ENCODE results near the gene ADAMTS17.

ADAMTS17 gene

DNA sequence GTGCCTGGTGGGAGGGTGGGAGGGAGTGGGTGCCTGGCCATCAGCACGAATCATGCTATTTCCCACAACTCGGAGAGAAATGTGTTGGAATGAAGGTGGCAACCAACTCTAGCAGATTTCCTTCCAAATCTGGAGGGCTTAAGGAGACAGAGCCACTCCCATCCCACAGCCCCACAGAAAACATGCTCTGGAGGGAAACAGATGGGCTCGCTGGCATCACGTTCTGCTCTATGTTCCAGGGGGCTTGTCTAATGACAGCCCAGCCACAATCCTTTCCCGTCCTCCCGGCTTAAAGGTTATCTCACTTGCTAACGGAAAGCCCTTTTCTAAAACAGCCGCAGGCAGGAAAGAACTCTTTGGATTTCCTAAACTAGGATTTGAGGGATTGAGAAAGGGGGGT lies 65.3 kb downstream of the ADAMTS17 start:
- DNase-seq (ENCODE audit: low spot score), result no peak

DNA sequence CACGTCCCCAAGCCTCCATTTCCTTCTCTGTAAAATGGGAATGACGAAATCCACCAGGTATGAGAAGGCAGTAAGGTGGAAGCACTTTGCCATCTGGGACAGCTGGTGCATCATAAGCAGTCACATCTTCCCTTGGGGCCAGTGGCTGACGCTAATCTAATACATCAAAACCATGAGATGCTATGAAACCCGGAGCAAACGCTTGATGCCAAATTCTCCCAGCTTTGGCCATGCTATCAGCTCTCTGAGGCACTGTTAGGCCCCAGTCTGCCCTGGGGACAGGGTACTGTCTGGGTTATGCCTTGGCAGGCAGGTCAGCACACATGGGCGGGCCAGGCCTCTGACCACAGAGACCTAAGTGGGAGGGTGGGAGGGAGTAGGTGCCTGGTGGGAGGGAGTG lies 66.1 kb downstream of the ADAMTS17 start:
- DNase-seq (ENCODE audit: low spot score), result no peak

DNA sequence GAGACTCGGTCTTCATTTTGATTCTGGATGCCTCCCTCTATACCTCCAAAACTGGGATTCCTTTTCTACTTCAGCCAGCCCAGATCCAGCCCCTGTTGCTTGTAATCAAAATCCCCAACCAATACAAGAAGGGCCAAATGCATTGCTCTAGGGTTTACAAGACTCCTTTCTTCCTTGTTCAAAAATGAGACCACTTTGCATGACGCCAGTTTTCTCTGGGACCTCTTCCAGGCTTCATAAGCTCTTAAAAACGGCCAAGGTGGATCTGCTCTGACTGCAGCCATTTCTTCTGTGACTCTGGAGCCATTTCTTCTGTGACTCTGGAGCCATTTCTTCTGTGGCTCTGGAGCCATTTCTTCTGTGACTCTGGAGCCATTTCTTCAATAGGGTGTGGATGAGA lies 71.9 kb downstream of the ADAMTS17 start:
- no peak for DNase-seq (ENCODE audit: low spot score)

DNA sequence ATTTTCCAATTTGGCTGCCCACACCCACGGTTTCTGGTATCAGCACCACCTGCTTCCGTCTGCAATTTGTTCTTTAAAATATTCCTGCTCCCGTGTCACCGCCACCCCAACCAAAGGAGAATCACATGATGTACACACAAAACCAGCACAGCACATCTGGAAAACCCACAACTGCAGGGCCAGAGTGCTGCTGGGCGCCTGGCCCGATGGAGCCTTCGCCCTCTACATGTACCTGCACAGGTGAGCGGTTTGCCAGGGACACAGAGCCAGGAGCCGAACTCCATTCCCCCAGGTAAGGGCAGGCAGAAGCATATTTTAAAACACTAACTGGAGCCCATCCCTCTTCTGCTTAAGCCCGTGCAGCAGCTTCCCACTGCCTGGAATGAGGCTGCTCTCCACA lies 75.6 kb downstream of the ADAMTS17 start:
- no peak for DNase-seq (ENCODE audit: low spot score)

DNA sequence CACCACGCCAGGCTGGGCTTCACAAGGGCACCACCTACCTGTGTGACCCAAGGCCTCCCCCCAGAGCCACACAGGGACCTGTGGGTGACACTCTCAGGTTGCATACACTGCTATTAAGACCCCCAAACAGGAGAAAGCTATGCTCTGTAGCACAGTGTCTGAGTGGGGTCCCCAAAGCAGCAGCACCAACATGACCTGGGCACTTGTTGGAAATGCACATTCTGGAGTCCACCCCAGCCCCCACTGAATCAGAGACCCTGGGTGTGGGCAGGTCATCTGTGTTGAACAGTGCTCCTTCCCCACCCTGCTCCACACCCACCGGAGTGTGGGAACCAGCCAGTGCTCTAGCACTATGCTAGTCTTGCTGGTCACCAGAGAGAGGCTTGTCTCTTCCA lies 76.1 kb downstream of the ADAMTS17 start:
- DNase-seq (ENCODE audit: low spot score), result no peak

DNA sequence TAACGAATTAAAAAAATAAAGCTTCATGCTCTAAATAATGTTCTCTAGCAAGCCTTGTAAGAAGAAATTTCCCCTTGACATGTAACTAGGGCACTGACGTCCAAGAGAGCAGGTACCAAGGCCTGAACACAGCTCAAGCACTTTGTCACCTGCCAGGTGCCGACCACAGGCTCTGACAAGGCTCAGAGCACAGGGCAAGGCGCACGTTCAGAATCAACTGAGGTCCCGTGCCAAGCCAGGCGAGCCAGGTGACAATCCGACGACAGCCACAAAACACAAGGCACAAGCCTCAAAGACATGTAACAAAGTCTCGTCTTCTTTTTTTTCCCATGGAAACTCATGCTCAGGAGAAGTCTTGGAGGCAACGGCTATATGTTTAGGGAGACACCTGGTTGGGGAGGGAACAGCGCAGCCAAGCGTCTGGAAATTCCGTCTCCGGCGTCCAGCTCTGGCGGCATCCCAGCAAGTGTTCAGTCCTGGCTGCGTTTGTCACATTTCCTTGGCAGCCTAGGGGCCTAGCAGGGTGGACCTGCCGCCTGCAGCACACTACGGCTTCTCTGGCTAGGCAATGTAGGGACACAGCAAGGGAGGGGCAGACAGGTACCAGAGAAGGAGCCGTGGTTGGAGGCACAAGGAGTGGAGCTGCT lies 76.7 kb downstream of the ADAMTS17 start:
- no peak for DNase-seq (ENCODE audit: low spot score)

DNA sequence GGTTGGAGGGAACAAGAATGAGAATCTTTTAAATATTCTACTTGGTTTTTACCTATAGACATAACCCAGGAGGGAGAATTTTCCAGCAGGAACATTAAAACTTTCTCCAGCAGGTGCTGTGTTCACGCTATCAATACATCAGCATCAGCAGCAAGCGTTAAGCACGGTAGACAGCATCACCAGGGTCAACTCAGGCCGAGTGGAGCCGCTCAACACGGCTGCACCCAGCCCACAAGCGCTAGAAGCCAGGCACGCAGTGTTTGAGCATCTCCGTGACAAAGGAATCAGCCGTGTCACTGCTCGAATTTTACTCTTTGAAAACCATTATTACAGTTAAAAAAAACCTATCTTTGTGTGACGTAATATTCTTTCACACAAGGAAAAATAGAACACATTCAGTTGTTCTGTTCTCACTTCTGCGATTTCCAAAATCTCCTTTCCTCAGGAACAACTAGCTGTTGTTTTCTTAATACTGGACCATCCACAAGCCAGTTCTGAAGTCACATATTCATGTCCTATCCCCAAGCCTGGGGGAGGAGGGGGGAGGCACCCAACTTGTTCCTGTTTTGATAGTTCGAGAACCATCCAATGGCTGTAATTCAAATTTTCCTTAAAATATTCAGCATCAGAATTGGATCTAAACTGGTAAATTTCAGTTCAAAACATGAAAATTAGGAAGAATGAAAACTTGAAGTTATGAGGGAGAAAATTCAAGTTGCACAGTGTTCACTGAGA lies 77.9 kb downstream of the ADAMTS17 start:
- DNase-seq (ENCODE audit: low spot score), result no peak

DNA sequence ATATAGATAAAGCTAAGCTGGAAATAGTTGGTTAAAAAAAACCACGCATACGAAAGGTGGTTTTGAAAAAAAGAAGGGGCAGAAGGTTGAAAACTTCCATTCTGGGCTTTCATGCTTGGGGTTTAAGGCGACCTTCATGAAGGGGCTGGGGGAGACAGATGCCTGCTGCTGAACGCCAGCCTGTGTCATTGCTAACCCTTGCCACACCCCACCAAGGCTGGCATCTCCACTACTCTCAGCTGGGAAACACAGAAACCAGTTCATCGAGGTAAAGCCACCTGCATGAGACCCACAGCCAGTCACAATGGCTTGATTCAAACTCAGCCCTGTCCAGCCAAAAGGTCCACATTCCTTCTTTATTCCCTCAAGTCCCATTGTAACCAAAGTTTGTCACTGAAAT lies 78.7 kb downstream of the ADAMTS17 start:
- no peak for DNase-seq (ENCODE audit: low spot score)

DNA sequence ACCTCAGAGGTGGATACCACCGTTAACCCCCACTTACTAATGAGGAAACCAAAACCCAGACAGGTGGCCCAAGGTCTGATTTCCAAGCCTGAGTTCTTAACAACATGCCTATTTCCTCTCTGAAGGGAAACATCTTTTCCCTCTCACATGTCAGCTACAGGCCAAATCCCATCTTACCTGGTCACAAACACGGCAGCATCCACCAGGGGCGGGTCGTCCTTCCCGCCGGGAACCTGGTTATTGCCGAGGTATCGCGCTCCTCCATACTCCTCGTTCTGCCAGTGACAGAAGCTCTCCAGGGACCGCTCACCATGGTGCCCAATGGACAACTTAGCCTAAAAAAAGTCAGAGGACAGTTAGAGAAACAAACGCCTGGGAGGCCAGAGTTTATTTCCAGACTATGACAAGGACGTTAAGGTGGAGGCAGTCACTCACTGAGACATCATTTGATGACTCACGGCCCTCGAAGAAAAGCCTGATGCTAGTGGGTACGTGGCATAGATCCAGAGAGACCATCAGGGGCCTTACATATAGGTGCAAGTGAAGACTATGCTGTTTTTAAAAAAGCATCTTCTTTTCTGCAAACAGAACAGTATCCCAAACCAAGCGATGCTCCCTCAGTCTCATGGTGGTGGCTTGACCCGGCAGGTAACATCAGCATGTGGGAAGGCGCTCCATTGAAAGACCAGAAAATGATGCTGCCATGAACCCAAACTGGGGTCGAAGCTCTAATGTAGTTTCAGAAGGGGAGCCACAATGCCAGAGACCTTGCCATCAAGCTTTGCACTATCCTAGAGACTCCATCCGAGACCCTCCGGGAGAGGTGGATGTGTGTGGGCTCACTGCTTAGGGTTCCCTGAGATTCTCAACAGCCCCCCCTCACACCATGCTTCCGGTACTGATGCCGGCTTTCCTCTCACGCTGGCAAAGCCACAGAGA lies 80.2 kb downstream of the ADAMTS17 start:
- no peak for DNase-seq (ENCODE audit: low spot score)

DNA sequence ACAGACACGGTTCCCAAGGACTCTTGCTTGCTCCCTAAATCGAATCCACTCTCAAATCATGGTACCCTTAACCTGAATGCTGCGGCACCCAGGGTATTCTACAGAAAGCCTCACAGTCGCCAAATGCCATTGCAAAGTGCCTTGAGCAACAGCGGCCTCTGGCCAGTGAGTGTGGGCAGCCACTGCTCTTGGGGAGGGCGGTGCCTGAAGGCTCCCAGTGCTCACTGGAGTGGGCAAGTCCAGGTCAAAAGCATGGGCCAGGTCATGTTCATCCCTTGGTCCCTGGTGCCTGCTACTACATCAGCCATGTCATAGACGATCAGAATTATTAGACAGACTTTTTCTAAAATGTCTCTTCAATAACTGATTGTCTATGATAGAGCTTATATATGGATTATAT lies 82.5 kb downstream of the ADAMTS17 start:
- no peak for DNase-seq (ENCODE audit: low spot score)

DNA sequence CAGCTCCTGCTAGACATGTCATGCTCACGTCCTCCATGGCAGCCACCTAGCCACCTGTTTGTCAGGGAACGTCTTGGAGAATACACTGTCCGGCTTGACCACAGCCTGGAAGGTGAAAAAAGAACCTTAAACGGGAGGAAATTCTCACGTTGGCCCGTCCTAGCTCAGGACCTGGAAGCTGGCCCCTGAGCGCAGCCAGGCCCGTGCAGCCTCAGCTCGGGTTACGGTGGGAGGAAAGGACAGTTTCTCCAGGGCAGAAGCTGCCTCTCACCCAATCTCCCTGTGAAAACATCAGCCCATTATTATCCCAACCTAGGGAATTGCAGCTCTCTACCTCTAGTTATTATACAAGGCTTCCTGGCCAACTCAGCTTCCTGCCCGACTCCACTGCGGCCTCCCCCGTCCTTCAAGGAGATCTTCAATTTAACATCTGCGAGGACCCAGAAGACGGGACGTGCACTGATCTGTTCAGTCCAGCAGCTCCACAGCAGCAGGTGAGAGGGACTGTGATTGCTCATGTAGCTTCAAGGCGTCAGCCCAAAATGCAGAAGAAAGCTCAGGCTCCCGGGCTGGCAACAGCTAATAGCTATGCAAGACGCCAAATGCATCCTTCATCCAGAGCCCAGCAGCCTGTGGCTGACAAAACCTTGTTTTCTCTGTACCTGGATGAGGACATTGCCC lies 84.7 kb downstream of the ADAMTS17 start:
- DNase-seq (ENCODE audit: low spot score), result no peak

DNA sequence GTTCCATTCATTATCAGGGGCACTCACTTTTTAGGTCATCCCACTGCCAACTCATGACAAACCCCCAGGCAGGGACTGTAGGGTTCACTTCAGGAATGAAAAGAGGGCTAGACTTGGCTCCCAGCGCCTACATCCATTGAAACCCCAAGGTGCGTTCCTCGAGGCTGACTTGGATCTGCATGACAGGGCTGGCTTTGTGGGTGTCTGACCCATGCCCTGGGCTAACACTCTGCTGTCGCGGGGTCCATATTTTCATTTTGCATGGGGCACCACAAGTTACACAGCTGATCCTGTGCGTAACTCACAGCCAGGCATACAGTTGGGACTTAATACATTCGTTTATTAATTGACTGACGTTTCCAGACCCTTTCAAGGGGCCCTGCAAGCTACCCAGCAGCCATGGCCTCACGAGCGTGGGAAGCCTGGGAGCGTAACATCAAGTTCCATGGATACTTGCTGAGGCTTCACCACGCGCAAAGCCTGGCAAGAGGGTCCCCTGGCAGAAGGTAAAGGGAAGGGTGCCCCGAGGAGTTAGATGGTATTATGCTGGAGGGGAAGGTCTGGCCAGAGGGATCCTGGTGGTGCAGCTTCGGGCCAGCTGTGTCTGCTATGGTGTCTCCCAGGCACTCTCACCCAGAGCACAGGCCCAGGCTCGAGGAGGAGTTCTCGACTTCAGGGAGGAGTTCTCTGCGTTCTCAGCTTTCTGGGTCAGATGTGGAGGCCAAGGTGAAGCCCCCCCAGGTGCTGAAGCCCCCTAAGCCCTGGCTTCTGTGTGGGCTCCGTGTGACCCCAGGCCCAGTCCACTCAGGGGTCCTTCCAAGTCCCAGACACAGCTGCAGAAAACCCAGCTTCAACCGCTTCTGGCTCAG lies 85.4 kb downstream of the ADAMTS17 start:
- DNase-seq (ENCODE audit: low spot score), result no peak

DNA sequence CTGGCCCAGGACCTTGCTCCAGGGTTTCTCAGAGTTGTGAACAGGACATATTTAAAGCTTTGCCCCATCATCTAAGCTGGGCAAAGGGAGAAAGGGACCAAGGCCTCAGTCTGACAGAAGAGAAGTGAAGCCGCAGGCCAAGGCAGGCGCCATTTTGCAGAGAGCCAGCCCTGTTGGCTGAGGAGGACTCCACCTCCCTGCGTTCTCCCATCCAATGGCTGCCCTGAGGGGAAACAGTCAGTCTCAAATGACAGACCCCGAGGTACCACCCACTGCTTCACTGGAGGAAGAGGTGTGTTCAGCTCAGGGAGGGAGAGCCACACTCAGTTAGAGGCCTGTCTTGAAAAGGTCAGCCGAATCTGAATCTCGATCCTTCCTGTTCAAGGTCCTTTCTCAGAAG lies 86.1 kb downstream of the ADAMTS17 start:
- DNase-seq (ENCODE audit: low spot score), result no peak

DNA sequence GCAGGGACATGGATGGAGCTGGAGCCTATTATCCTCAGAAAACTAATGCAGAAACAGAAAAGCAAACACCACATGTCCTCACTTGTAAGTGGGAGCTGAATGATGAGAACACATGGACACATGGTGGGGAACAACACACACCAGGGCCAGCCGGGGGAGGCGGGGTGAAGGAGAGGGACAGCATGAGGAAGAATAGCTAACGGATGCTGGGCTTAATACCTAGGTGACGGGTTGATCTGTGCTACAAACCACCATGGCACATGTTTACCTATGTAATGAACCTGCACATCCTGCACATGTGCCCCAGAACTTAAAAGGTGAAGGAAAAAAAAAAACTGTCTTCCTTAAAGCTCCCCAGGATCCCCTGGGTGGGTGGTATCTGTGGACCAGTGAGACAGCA lies 87.1 kb downstream of the ADAMTS17 start:
- no peak for DNase-seq (ENCODE audit: low spot score)

DNA sequence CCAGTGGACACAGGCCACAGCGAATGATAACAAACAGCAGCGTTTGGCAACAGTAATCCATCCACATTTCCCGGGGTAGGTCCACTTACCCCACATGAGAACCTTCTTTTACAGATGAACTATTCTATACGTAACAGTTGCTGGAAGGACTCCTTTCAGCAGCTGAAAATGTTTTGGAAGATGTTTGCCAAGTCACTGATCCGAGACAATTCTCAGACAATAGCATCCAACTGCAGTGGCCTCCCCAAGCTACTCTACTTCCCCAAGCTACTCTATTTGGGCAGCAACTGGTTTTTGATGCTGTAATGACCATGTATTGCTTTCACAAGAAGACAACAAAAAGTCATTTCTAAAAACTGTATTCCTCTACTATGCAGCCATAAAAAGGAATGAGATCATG lies 87.5 kb downstream of the ADAMTS17 start:
- no peak for DNase-seq (ENCODE audit: low spot score)

DNA sequence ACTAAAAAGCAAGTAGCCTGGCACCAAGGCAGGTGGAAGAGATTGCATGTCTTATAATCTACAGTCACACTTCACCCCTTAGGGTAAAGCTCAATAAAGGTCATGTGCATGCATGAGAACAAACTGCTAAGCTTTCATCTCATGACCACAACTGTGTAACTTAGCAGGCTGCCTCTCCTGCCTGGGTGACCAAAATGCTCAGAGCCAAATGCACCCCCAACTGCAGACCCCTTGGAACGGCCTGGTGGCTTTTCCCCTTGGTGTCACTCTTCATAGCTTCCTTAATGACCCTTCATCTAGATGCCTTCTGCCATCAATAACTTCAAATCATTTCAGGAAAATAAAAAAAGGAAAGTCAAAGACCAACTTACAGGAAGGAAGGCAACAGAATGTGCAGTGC lies 88.1 kb downstream of the ADAMTS17 start:
- DNase-seq (ENCODE audit: low spot score), result no peak

DNA sequence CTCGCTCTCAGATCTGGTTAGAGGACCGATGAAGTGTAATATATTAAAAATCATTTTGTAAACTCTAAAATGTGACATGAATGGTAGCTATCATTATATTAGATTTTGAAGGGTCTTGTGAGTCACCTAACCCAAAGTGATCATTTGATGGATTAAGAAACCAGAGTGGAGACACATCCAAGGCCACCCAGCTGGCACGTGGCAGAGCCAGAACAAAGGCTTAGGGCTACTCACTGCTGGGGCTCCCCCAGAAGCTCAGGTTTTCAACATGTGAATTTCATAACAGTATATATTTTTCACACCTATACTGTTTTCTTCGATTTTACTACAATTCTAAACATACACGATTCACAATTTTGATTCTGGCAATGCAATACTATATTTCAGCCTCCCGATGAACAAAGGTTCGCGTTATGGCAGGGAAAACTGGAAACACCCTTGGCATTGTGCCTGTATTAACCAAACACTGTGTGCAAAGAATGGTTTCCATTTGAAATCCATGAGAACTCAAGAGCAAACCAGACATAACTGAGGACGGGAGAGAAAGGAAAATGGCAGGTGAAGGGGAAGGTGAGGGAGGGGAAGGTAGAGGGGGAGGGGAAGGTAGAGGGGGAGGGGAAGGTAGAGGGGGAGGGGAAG lies 88.9 kb downstream of the ADAMTS17 start:
- no peak for DNase-seq (ENCODE audit: low spot score)

DNA sequence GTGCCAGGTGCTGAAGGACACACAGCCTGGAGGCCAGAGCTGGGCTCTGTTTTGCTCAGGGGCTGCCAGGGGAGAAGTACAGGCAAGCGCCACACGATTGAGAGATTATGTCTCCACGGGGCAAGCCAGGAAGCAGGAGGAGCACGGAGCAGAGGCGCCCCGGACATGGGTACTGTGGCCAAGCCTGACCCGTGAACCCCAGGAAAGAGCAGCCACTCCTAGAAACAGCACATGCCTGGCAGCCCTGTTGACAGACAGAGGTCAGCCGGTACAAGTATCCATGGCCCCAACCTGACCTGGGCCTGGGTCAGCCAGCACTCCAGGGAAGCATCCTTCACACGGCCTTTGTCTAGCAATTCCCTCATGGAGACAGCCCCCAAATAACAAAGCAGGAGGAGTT lies 89.4 kb downstream of the ADAMTS17 start:
- DNase-seq (ENCODE audit: low spot score), result no peak

DNA sequence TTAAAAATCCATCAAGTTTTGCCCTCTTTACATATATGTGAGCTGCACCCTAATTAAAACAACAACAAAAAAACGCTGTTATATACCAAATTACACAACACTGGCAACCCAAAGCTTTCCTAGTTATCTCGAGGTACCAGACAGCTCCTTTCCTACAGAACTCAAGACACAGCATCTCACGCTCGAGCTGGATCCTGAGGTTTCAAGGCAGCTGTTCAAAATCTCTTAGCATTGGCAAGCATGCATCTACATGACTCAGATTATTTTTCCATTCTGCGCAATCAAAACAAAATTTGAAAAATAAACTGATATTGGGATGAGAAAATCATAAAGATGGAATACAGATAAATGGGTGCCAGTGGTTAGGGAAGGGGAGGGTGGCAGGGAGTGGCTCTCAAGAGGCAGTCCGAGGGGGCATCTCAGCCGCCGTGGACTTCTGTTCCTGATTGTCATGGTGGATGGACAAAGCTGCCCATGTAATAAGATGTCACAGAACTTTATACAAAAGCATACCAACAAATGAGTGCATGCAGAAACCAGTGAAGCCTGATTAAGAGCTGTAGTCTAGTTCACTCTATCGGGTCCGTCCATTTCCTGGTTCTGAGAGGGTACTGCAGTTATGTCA lies 91.5 kb downstream of the ADAMTS17 start:
- DNase-seq (ENCODE audit: low spot score), result no peak

DNA sequence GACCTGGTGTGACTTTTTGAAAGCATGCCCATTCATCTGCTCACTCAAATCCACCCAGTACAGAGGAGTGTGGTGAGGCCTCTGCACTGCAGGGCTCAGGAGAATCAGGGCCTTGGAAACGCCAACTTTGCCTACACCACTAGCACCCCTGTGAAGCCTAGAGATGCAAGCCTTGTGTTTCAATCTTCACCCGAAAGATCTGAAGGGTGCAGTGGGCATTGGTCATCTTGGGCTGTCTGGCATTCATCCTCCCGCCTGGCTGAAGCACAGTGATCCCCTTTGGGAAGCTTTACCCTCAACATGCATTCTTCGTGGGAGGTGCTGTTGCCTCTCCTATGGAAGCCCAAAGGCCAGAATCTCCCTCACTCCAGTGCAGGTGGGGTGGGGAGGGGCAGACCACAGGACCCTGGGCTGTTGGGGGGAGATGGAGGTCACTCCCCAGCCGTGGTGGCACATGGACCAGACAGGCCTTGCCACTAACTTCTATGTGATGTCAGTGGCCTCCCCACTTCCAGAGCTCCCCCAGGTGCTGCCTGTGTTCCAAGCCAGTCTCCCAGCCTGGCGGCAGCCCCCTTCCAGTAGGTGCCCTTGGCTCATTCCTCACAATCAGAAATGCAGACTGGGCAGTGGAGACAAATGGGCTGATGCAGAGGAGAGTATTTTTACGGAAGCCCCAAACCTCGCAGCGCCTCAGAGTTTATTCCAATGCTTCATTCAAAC lies 92.5 kb downstream of the ADAMTS17 start:
- no peak for DNase-seq (ENCODE audit: low spot score)

Data from AG08395 (cell line).